HepG2 (cell line): ENCODE results near the gene B4GALT2. TPM values are rescaled to one million over a fixed set of nuclear protein-coding genes. Genes with fewer than 3 reads are reported as not detected.
A peak's percentile ranks its signal among the peaks of the same experiment; 100 is the strongest.

Source experiments
- ATAC-seq: fragments of 200-7000 bp; cut with Tn5 transposase; 3 replicates; pipeline ENCODE4 v1.9.1; 2020; ENCODE audit warnings: mild to moderate bottlenecking, moderate library complexity
- BruUV-seq: library from RNA; stranded (reverse); fragments of 400-500 nt; replicated peaks from 2 replicates; lab custom pipeline; 2021; lab: Mats Ljungman, UMichigan
- CTCF ChIA-PET: fragments of 300-600 bp; formaldehyde crosslinking; extraction: SDS; loops from one replicate; lab custom pipeline; 2021; ENCODE audit warnings: low total read pairs, inconsistent platforms, low intra/inter-chr PET ratio; lab: Yijun Ruan, JAX
- POLR2A ChIA-PET: fragments of 350-600 bp; sonication (Branson Sonifier 250); formaldehyde crosslinking; loops from one replicate; lab custom pipeline; 2020; ENCODE audit warnings: antibody characterized with exemption, inconsistent platforms; lab: Yijun Ruan, JAX
- DNase-seq: peaks from one replicate; pipeline ENCODE4 v3.0.0-alpha.2; 2015; ENCODE audit warnings: low spot score
- FAIRE-seq: peaks from 3 replicates; lab custom pipeline; 2011; peaks lifted over from hg19 to GRCh38; lab: Jason Lieb, UNC
- H2AFZ ChIP-seq: one replicate; pipeline ENCODE4 v1.6.1; 2011; ENCODE audit warnings: low read length, inconsistent platforms
- H3K27ac ChIP-seq: fragments of 300-600 bp; 3 replicates; pipeline ENCODE4 v1.8.0; 2011; ENCODE audit warnings: mixed run types, mild to moderate bottlenecking, mixed read lengths, low read length, inconsistent platforms; ENCODE audit not compliant: insufficient read depth; ENCODE audit errors: extremely low read length
- H3K27me3 ChIP-seq, 2 experiments: fragments of 200-600 bp in 1 of 2; 2 replicates in 1 of 2; 3 replicates in 1 of 2; pipeline versions ENCODE4 v1.6.0 to v1.8.0; 2011; ENCODE audit warnings: low read length in 2 of 2, mild to moderate bottlenecking in 2 of 2, moderate library complexity in 2 of 2, inconsistent platforms in 1 of 2; ENCODE audit not compliant: insufficient read depth in 2 of 2, control insufficient read depth in 1 of 2
- H3K36me3 ChIP-seq, 2 experiments: fragments of 200-600 bp in 1 of 2; replicated peaks in 1 of 2; 2 replicates in 1 of 2; 3 replicates in 1 of 2; pipeline versions ENCODE4 v1.5.1 to v1.8.0; 2011; ENCODE audit warnings: low read length in 2 of 2, inconsistent platforms in 1 of 2; ENCODE audit not compliant: insufficient read depth in 2 of 2, control insufficient read depth in 1 of 2
- H3K4me1 ChIP-seq: 2 replicates; pipeline ENCODE4 v1.5.1; 2012; ENCODE audit warnings: low read length, inconsistent platforms; ENCODE audit not compliant: insufficient read depth
- H3K4me2 ChIP-seq: 2 replicates; pipeline ENCODE4 v1.6.0; 2011; ENCODE audit warnings: low read depth, low read length, inconsistent platforms
- H3K4me3 ChIP-seq, 3 experiments: fragments of 200-600 bp in 1 of 3; sonication (generic), shearing (Covaris generic) in 1 of 3; replicated peaks in 1 of 3; 2 replicates each; pipeline ENCODE4 v1.5.1; 2011 to 2016; ENCODE audit warnings: low read length in 3 of 3, inconsistent platforms in 2 of 3, low read depth in 2 of 3, mild to moderate bottlenecking in 2 of 3, control low read depth in 1 of 3, mixed read lengths in 1 of 3; ENCODE audit not compliant: insufficient read depth in 1 of 3
- H3K79me2 ChIP-seq: one replicate; pipeline ENCODE4 v1.6.1; 2011; ENCODE audit warnings: low read length, inconsistent platforms; ENCODE audit not compliant: insufficient read depth
- H3K9ac ChIP-seq: 2 replicates; pipeline ENCODE4 v1.6.0; 2011; ENCODE audit warnings: mild to moderate bottlenecking, low read depth, low read length, inconsistent platforms; ENCODE audit not compliant: insufficient read depth
- H3K9me3 ChIP-seq: 2 replicates; pipeline ENCODE4 v1.5.1; 2012; ENCODE audit warnings: mild to moderate bottlenecking, low read length
- H4K20me1 ChIP-seq: 2 replicates; pipeline ENCODE4 v1.6.0; 2011; ENCODE audit warnings: inconsistent platforms, mild to moderate bottlenecking, low read length, moderate library complexity; ENCODE audit not compliant: insufficient read depth
- ATF5 ChIP-seq: sonication (generic); formaldehyde crosslinking; IDR thresholded peaks from 2 replicates; pipeline ENCODE4 v1.4.0; 2020; ENCODE audit warnings: mild to moderate bottlenecking, low read depth, missing genetic modification reagents
- FOXP4 ChIP-seq: sonication (generic); formaldehyde crosslinking; IDR thresholded peaks from 2 replicates; pipeline ENCODE4 v1.4.0; 2020; ENCODE audit warnings: missing genetic modification reagents
- MAFK ChIP-seq, 2 experiments: IDR thresholded peaks in 1 of 2; conservative IDR thresholded peaks in 1 of 2; 2 replicates each; pipeline ENCODE4 v1.6.1; 2011; ENCODE audit warnings: improper control_type of control experiment in 2 of 2, low read length in 2 of 2
- PPARG ChIP-seq: conservative IDR thresholded peaks from 2 replicates; pipeline ENCODE4 v1.6.1; 2016; ENCODE audit warnings: missing biosample characterization, missing genetic modification reagents
- RORA ChIP-seq: sonication (generic); formaldehyde crosslinking; IDR thresholded peaks from 2 replicates; pipeline ENCODE4 v1.5.0; 2020; ENCODE audit warnings: mild to moderate bottlenecking, missing genetic modification reagents, moderate library complexity
- YY1 ChIP-seq: IDR thresholded peaks from 2 replicates; pipeline ENCODE4 v1.6.1; 2011; ENCODE audit warnings: low read length, low read depth, moderate library complexity, mild to moderate bottlenecking; ENCODE audit not compliant: insufficient read depth, insufficient replicate concordance
- ZC3H4 ChIP-seq: sonication (generic); formaldehyde crosslinking; IDR thresholded peaks from 2 replicates; pipeline ENCODE4 v1.4.0; 2020; ENCODE audit warnings: missing genetic modification reagents, borderline replicate concordance
- ZKSCAN8 ChIP-seq: IDR thresholded peaks from 2 replicates; pipeline ENCODE4 v1.6.1; 2016; ENCODE audit warnings: borderline replicate concordance, missing genetic modification reagents, missing compliant biosample characterization
- ZNF512B ChIP-seq: sonication (generic); formaldehyde crosslinking; IDR thresholded peaks from 2 replicates; pipeline ENCODE4 v1.5.1; 2020; ENCODE audit warnings: missing genetic modification reagents, mild to moderate bottlenecking, borderline replicate concordance
- ZNF557 ChIP-seq: sonication (generic); formaldehyde crosslinking; IDR thresholded peaks from 2 replicates; pipeline ENCODE4 v1.4.0; 2020; ENCODE audit warnings: missing genetic modification reagents
- ZNF781 ChIP-seq: sonication (generic); formaldehyde crosslinking; IDR thresholded peaks from 2 replicates; pipeline ENCODE4 v1.5.1; 2020; ENCODE audit warnings: borderline replicate concordance, mild to moderate bottlenecking, missing genetic modification reagents; ENCODE audit errors: not compliant biosample characterization
- WGBS: methylation state at CpG from one replicate; pipeline ENCODE4 v1.1.6; 2017; ENCODE audit warnings: low lambda C conversion rate; 5-methylcytosine and 5-hydroxymethylcytosine counted together
- in situ Hi-C: cut with HindIII; loops from 2 replicates; pipeline ENCODE4 v1.10.0; 2017; ENCODE audit warnings: low pct_unique_long_range_greater_than_20kb; ENCODE audit not compliant: extremely low pct_ligation_motif_present
- intact Hi-C: fragments of 100-400 bp; cut with micrococcal nuclease; formaldehyde crosslinking; loops from one replicate; pipeline ENCODE4 v1.10.0; 2022; ENCODE audit not compliant: unreplicated experiment
- polyA plus RNA-seq, 8 experiments: library from polyadenylated mRNA; depleted of rRNA in 3 of 8; stranded (reverse) in 7 of 8; unstranded in 1 of 8; fragments of >200 nt; fragmentation: Illumina TruSeq in 4 of 8; extraction: Trizol in 4 of 8; gene quantifications; 2 replicates each; pipeline versions ENCODE4 v1.2.1 to v1.2.3, GENCODE V29; 2011 to 2016; ENCODE audit warnings: low read depth in 4 of 8, missing spikeins in 1 of 8, mixed read lengths in 1 of 8; ENCODE audit not compliant: insufficient read depth in 1 of 8
- total RNA-seq, 5 experiments: library from RNA; depleted of rRNA; stranded (reverse); fragments of >200 nt; fragmentation: Illumina TruSeq; extraction: Trizol; gene quantifications; 2 replicates each; pipeline ENCODE4 v1.2.3, GENCODE V29; 2016; ENCODE audit warnings: low read depth in 1 of 5

The B4GALT2 gene
- total and polyA plus RNA-seq, 2 of the 13 experiments (the other 11 are each of a cell fraction or from before 2014, with no cell fraction given) = 41.9 to 78.0 TPM

- intact Hi-C loops = no loop called here
- DNase-seq = no peak
Observed at GRCh38 chr1:44027320-44027719, 48.3 kb downstream of the B4GALT2 start.

GRCh38 chr1:44029260-44029910 is 50.4 kb downstream of the B4GALT2 start:
- BruUV-seq = TSS peak; percentile 44
- Histone ChIP-seq H3K9me3 (no peaks in the 10 kb centered on the region), H2AFZ (no peak overlapping the region), H4K20me1 (no peaks in the 10 kb centered on the region), H3K27ac (peak overlapping the region; percentile 77), H3K4me2 (peak overlapping the region; percentile 91), H3K27me3 (no peaks in the 10 kb centered on the region), H3K4me3 (peak overlapping the region; percentile 91 to 96 (median 95)), H3K79me2 (no peaks in the 10 kb centered on the region), H3K36me3 (peaks cover 1 to 10% of the 10 kb centered on the region in 2 experiments; a peak in 2 of 5 replicates), H3K4me1 (peaks cover 38% of the 10 kb centered on the region), H3K9ac (peak overlapping the region; percentile 85)
- ChIA-PET CTCF (no interaction called here), POLR2A (interaction anchor here (4.4 to 5.4 kb wide), 2 partner anchors 14 to 19 kb away, joined by 22 to 32 read pairs; no protein-coding TSS in a partner anchor)
- 64% methylated on average over 10 of the region's 17 CpGs for WGBS
- DNase-seq (no peak), FAIRE-seq (no peak), ATAC-seq (peak; percentile 2)
- in situ Hi-C loops (no loop called here), intact Hi-C loops (no loop called here)
- TF ChIP-seq ZC3H4 (CRISPR knock-in tag) (no peak), FOXP4 (CRISPR knock-in tag) (0 out of 2 replicates have a peak, but pooled peaks have one; percentile 10), ATF5 (CRISPR knock-in tag) (0 out of 2 replicates have a peak, but pooled peaks have one; percentile 55), RORA (CRISPR knock-in tag) (no peak), ZNF781 (CRISPR knock-in tag) (peak; percentile 21), ZNF512B (CRISPR knock-in tag) (no peak), ZKSCAN8 (CRISPR knock-in tag) (no peak), YY1 (peak; percentile 0), ZNF557 (CRISPR knock-in tag) (no peak)

More at GRCh38 chr1:44027320-44027719, 48.3 kb downstream of the B4GALT2 start:
- ChIA-PET CTCF (no interaction called here), POLR2A (no interaction called here)
- Histone ChIP-seq H3K4me1 (peaks cover 17% of the 10 kb centered on the region), H3K27me3 (no peaks in the 10 kb centered on the region), H3K79me2 (no peaks in the 10 kb centered on the region), H3K27ac (no peak overlapping the region), H3K9ac (no peak overlapping the region), H3K4me3 (no peak overlapping the region), H2AFZ (no peak overlapping the region), H4K20me1 (no peaks in the 10 kb centered on the region), H3K4me2 (no peak overlapping the region), H3K9me3 (no peaks in the 10 kb centered on the region), H3K36me3 (peaks cover 4 to 15% of the 10 kb centered on the region in 2 experiments; a peak in 2 of 5 replicates)
- no TSS peak for BruUV-seq
- in situ Hi-C loops = no loop called here
- FAIRE-seq (no peak), ATAC-seq (no peak)
- 97% methylated on average over 3 of the region's 3 CpGs for WGBS
- no peak for TF ChIP-seq PPARG (CRISPR knock-in tag)
- peak; percentile 3 to 50; a peak in 1 of 4 replicates for TF ChIP-seq MAFK (conservative IDR thresholded peaks at IDR 0.05 in 1 of 2, IDR thresholded peaks at IDR 0.05 in 1 of 2; ENCODE audit: low read length in 2 of 2)
